ENCODE results near the gene KRTAP24-1. TPM values are rescaled to one million over a fixed set of nuclear protein-coding genes. Genes with fewer than 3 reads are reported as not detected.

The KRTAP24-1 gene
- total and polyA plus RNA-seq, 2 of the 13 experiments (the other 11 are each of a cell fraction or from before 2014, with no cell fraction given) = not detected

GRCh38 chr21:30238168-30238567 is 44.6 kb downstream of the KRTAP24-1 start:
- Histone ChIP-seq H3K36me3 (replicated peaks in 1 of 2; ENCODE audit: control insufficient read depth in 1 of 2, insufficient read depth in 2 of 2, low read length in 2 of 2) (no peaks in the 10 kb centered on the region), H3K27ac (ENCODE audit: extremely low read length, insufficient read depth, low read length) (no peak overlapping the region), H3K79me2 (ENCODE audit: insufficient read depth, low read length) (no peaks in the 10 kb centered on the region), H2AFZ (ENCODE audit: low read length) (no peak overlapping the region), H3K9me3 (ENCODE audit: low read length) (peaks cover 75% of the 10 kb centered on the region), H3K27me3 (ENCODE audit: control insufficient read depth in 1 of 2, insufficient read depth in 2 of 2, low read length in 2 of 2) (no peaks in the 10 kb centered on the region), H3K9ac (ENCODE audit: insufficient read depth, low read depth, low read length) (no peak overlapping the region), H4K20me1 (ENCODE audit: insufficient read depth, low read length) (no peaks in the 10 kb centered on the region), H3K4me3 (replicated peaks in 1 of 3; ENCODE audit: insufficient read depth in 1 of 3, low read depth in 2 of 3, low read length in 3 of 3) (no peak overlapping the region), H3K4me1 (ENCODE audit: insufficient read depth, low read length) (no peaks in the 10 kb centered on the region), H3K4me2 (ENCODE audit: low read depth, low read length) (no peak overlapping the region)
- FAIRE-seq (no peak), DNase-seq (ENCODE audit: low spot score) (no peak), ATAC-seq (no peak)
- POLR2A ChIA-PET = no interaction called here
- WGBS (ENCODE audit: low lambda C conversion rate) = 4% methylated on average over 1 of the region's 1 CpG
- TF ChIP-seq RAD51 (IDR thresholded peaks at IDR 0.05; ENCODE audit: borderline replicate concordance) = peak; percentile 47; the same call in 1 of the 2 replicates
- no peak for TF ChIP-seq PAWR (CRISPR knock-in tag; IDR thresholded peaks at IDR 0.05; ENCODE audit: borderline replicate concordance)
- CTCF ChIA-PET (ENCODE audit: low intra/inter-chr PET ratio, low total read pairs) = no interaction called here
- intact Hi-C loops (cut with micrococcal nuclease; ENCODE audit: unreplicated experiment) (no loop called here), in situ Hi-C loops (cut with HindIII; ENCODE audit: extremely low pct_ligation_motif_present, low pct_unique_long_range_greater_than_20kb) (no loop called here)
- BruUV-seq (replicated peaks) = no TSS peak

GRCh38 chr21:30234643-30235042 is 48.1 kb downstream of the KRTAP24-1 start:
- DNase-seq (ENCODE audit: low spot score) (no peak), ATAC-seq (no peak), FAIRE-seq (no peak)
- in situ Hi-C loops (cut with HindIII; ENCODE audit: extremely low pct_ligation_motif_present, low pct_unique_long_range_greater_than_20kb) (no loop called here), intact Hi-C loops (cut with micrococcal nuclease; ENCODE audit: unreplicated experiment) (no loop called here)
- WGBS (ENCODE audit: low lambda C conversion rate) = 3% methylated on average over 2 of the region's 2 CpGs
- H3K4me2 ChIP-seq (ENCODE audit: low read depth, low read length) = no peak overlapping the region
- H4K20me1 ChIP-seq (ENCODE audit: insufficient read depth, low read length) = no peaks in the 10 kb centered on the region
- no peaks in the 10 kb centered on the region for H3K36me3 ChIP-seq (replicated peaks in 1 of 2; ENCODE audit: control insufficient read depth in 1 of 2, insufficient read depth in 2 of 2, low read length in 2 of 2)
- H3K79me2 ChIP-seq (ENCODE audit: insufficient read depth, low read length) = no peaks in the 10 kb centered on the region
- H3K9me3 ChIP-seq (ENCODE audit: low read length) = peaks cover 87% of the 10 kb centered on the region
- H3K9ac ChIP-seq (ENCODE audit: insufficient read depth, low read depth, low read length) = no peak overlapping the region
- H3K27me3 ChIP-seq (ENCODE audit: control insufficient read depth in 1 of 2, insufficient read depth in 2 of 2, low read length in 2 of 2) = no peaks in the 10 kb centered on the region
- ChIA-PET POLR2A (no interaction called here), CTCF (ENCODE audit: low intra/inter-chr PET ratio, low total read pairs) (no interaction called here)
- H2AFZ ChIP-seq (ENCODE audit: low read length) = no peak overlapping the region
- no peak overlapping the region for H3K4me3 ChIP-seq (replicated peaks in 1 of 3; ENCODE audit: insufficient read depth in 1 of 3, low read depth in 2 of 3, low read length in 3 of 3)
- BruUV-seq (replicated peaks) = no TSS peak
- no peaks in the 10 kb centered on the region for H3K4me1 ChIP-seq (ENCODE audit: insufficient read depth, low read length)
- H3K27ac ChIP-seq (ENCODE audit: extremely low read length, insufficient read depth, low read length) = no peak overlapping the region
- TF ChIP-seq NFATC3 (CRISPR knock-in tag; IDR thresholded peaks at IDR 0.05) (no peak), KAT2B (IDR thresholded peaks at IDR 0.05; ENCODE audit: borderline replicate concordance, low read depth, low read length) (no peak), ZSCAN20 (CRISPR knock-in tag; IDR thresholded peaks at IDR 0.05; ENCODE audit: borderline replicate concordance) (no peak), MED8 (CRISPR knock-in tag; IDR thresholded peaks at IDR 0.05; ENCODE audit: insufficient replicate concordance) (no peak), ZC3H4 (CRISPR knock-in tag; IDR thresholded peaks at IDR 0.05; ENCODE audit: borderline replicate concordance) (no peak), TRIM24 (CRISPR knock-in tag; IDR thresholded peaks at IDR 0.05) (no peak), ZNF816 (CRISPR knock-in tag; IDR thresholded peaks at IDR 0.05; ENCODE audit: borderline replicate concordance) (no peak), ZNF850 (CRISPR knock-in tag; conservative IDR thresholded peaks at IDR 0.05) (no peak), ZNF546 (CRISPR knock-in tag; conservative IDR thresholded peaks at IDR 0.05) (no peak), ZNF773 (CRISPR knock-in tag; IDR thresholded peaks at IDR 0.05; ENCODE audit: borderline replicate concordance) (no peak), SCMH1 (CRISPR knock-in tag; IDR thresholded peaks at IDR 0.05; ENCODE audit: borderline replicate concordance) (no peak), PITX1 (CRISPR knock-in tag; IDR thresholded peaks at IDR 0.05) (no peak), HES4 (CRISPR knock-in tag; IDR thresholded peaks at IDR 0.05; ENCODE audit: borderline replicate concordance) (no peak), NR2F1 (CRISPR knock-in tag; IDR thresholded peaks at IDR 0.05) (no peak), MXD3 (CRISPR knock-in tag; IDR thresholded peaks at IDR 0.05) (no peak), TRAFD1 (CRISPR knock-in tag; IDR thresholded peaks at IDR 0.05; ENCODE audit: borderline replicate concordance) (no peak), SMAD3 (CRISPR knock-in tag; IDR thresholded peaks at IDR 0.05) (no peak)
